Mesenchymal stem cell (in vitro differentiated cells and primary cell): Measurements from ENCODE around the gene FBXL15.

Source experiments
- DNase-seq: peaks from one replicate; pipeline ENCODE4 v3.0.0-alpha.2; 2013
- H2AFZ ChIP-seq: one replicate; pipeline ENCODE4 v1.6.1; 2013; ENCODE audit warnings: low read depth, mild to moderate bottlenecking, control low read depth, inconsistent platforms, low read length, moderate library complexity
- H2AK5ac ChIP-seq: 2 replicates; pipeline ENCODE4 v1.6.1; 2013; ENCODE audit warnings: low read length, moderate library complexity, mild to moderate bottlenecking, inconsistent platforms; ENCODE audit not compliant: severe bottlenecking
- H2BK120ac ChIP-seq: one replicate; pipeline ENCODE4 v1.6.1; 2013; ENCODE audit warnings: low read depth, mild to moderate bottlenecking, inconsistent platforms, low read length, moderate library complexity
- H2BK12ac ChIP-seq, 2 experiments: one replicate each; pipeline ENCODE4 v1.6.1; 2013; ENCODE audit warnings: inconsistent platforms in 2 of 2, low read length in 2 of 2, mild to moderate bottlenecking in 2 of 2, moderate library complexity in 2 of 2, control low read depth in 1 of 2
- H2BK15ac ChIP-seq: one replicate; pipeline ENCODE4 v1.6.1; 2013; ENCODE audit warnings: mild to moderate bottlenecking, low read depth, inconsistent platforms; ENCODE audit not compliant: poor library complexity, severe bottlenecking
- H2BK5ac ChIP-seq: 2 replicates; pipeline ENCODE4 v1.6.1; 2013; ENCODE audit warnings: low read depth, mild to moderate bottlenecking, low read length, control low read depth, inconsistent platforms; ENCODE audit not compliant: poor library complexity, severe bottlenecking
- H3K14ac ChIP-seq, 2 experiments: one replicate each; pipeline ENCODE4 v1.6.1; 2013; ENCODE audit warnings: inconsistent platforms in 2 of 2, low read length in 2 of 2, control low read depth in 1 of 2, mild to moderate bottlenecking in 1 of 2, moderate library complexity in 1 of 2
- H3K18ac ChIP-seq, 2 experiments: one replicate each; pipeline ENCODE4 v1.6.1; 2013; ENCODE audit warnings: inconsistent platforms in 2 of 2, low read length in 2 of 2, control low read depth in 1 of 2, low read depth in 1 of 2, mild to moderate bottlenecking in 1 of 2
- H3K23ac ChIP-seq, 2 experiments: one replicate each; pipeline ENCODE4 v1.6.1; 2013; ENCODE audit warnings: inconsistent platforms in 2 of 2, low read length in 2 of 2, mild to moderate bottlenecking in 2 of 2, moderate library complexity in 2 of 2, control low read depth in 1 of 2
- H3K27ac ChIP-seq: 2 replicates; pipeline ENCODE4 v1.5.1; 2013; ENCODE audit warnings: mild to moderate bottlenecking, moderate library complexity, low read length, control low read depth, inconsistent platforms; ENCODE audit not compliant: poor library complexity, severe bottlenecking
- H3K27me3 ChIP-seq, 2 experiments: 2 replicates each; pipeline versions ENCODE4 v1.6.1 to v1.7.0; 2013; ENCODE audit warnings: low read length in 2 of 2, mild to moderate bottlenecking in 2 of 2, moderate library complexity in 2 of 2, control low read depth in 1 of 2, inconsistent platforms in 1 of 2; ENCODE audit not compliant: control insufficient read depth in 1 of 2, insufficient read depth in 1 of 2
- H3K36me3 ChIP-seq, 2 experiments: 2 replicates each; pipeline versions ENCODE4 v1.6.1 to v1.7.0; 2013; ENCODE audit warnings: low read length in 2 of 2, control low read depth in 1 of 2, inconsistent platforms in 1 of 2, low read depth in 1 of 2, mild to moderate bottlenecking in 1 of 2; ENCODE audit not compliant: insufficient read depth in 2 of 2, control insufficient read depth in 1 of 2
- H3K4ac ChIP-seq, 2 experiments: one replicate each; pipeline ENCODE4 v1.6.1; 2013; ENCODE audit warnings: inconsistent platforms in 2 of 2, low read length in 2 of 2, mild to moderate bottlenecking in 2 of 2, moderate library complexity in 2 of 2, control low read depth in 1 of 2, low read depth in 1 of 2
- H3K4me1 ChIP-seq: 2 replicates; pipeline ENCODE4 v1.6.1; 2013; ENCODE audit warnings: low read depth, low read length, control low read depth; ENCODE audit not compliant: control insufficient read depth, insufficient read depth
- H3K4me2 ChIP-seq: 2 replicates; pipeline ENCODE4 v1.6.1; 2013; ENCODE audit warnings: low read length, mild to moderate bottlenecking, inconsistent platforms; ENCODE audit not compliant: poor library complexity, severe bottlenecking
- H3K4me3 ChIP-seq, 2 experiments: 2 replicates each; pipeline versions ENCODE4 v1.5.1 to v1.7.0; 2013; ENCODE audit warnings: low read length in 2 of 2, mild to moderate bottlenecking in 2 of 2, control low read depth in 1 of 2, low read depth in 1 of 2; ENCODE audit not compliant: insufficient read depth in 1 of 2
- H3K79me1 ChIP-seq: replicated peaks from 2 replicates; pipeline ENCODE4 v1.6.1; 2013; ENCODE audit warnings: mild to moderate bottlenecking, control low read depth, low read length, inconsistent platforms; ENCODE audit not compliant: poor library complexity, severe bottlenecking
- H3K9ac ChIP-seq: 2 replicates; pipeline ENCODE4 v1.7.0; 2013; ENCODE audit warnings: mild to moderate bottlenecking, low read length, moderate library complexity
- H3K9me3 ChIP-seq: 2 replicates; pipeline ENCODE4 v1.7.0; 2013; ENCODE audit warnings: mild to moderate bottlenecking, low read length; ENCODE audit not compliant: control insufficient read depth
- H4K8ac ChIP-seq: one replicate; pipeline ENCODE4 v1.6.1; 2013; ENCODE audit warnings: inconsistent platforms, mild to moderate bottlenecking, low read length, moderate library complexity
- H4K91ac ChIP-seq: one replicate; pipeline ENCODE4 v1.6.1; 2013; ENCODE audit warnings: mild to moderate bottlenecking, low read length, inconsistent platforms
- WGBS: methylation state at CpG from one replicate; pipeline ENCODE4 v1.1.7; 2013; ENCODE audit warnings: mixed read lengths; 5-methylcytosine and 5-hydroxymethylcytosine counted together

The FBXL15 gene

GRCh38 chr10:102419269-102420180, 1.1 kb upstream of the FBXL15 start:
- H3K9me3 ChIP-seq: no peaks in the 10 kb centered on the region
- no peak overlapping the region for H2AFZ ChIP-seq
- no peak overlapping the region for H2BK120ac ChIP-seq
- H3K4me3 ChIP-seq: peak overlapping the region; percentile 47 to 94
- no peak overlapping the region for H2AK5ac ChIP-seq
- peaks cover 33% of the 10 kb centered on the region for H3K4me1 ChIP-seq
- H3K23ac ChIP-seq: no peak overlapping the region
- H2BK15ac ChIP-seq: no peak overlapping the region
- peak overlapping the region; percentile 96 for H3K4me2 ChIP-seq
- H3K27ac ChIP-seq: no peak overlapping the region
- H3K4ac ChIP-seq: no peak overlapping the region
- 3% methylated on average over 32 of the region's 54 CpGs for WGBS
- peaks cover 41 to 45% of the 10 kb centered on the region in 2 experiments for H3K27me3 ChIP-seq
- no peak overlapping the region for H3K18ac ChIP-seq
- no peak overlapping the region for H2BK12ac ChIP-seq
- no peak overlapping the region for H3K9ac ChIP-seq
- no peak overlapping the region for H4K8ac ChIP-seq
- no peak overlapping the region for H2BK5ac ChIP-seq
- no peak overlapping the region for H4K91ac ChIP-seq
- peak; percentile 29 for DNase-seq
- peaks cover 17 to 24% of the 10 kb centered on the region in 2 experiments for H3K36me3 ChIP-seq
- H3K14ac ChIP-seq: no peak overlapping the region
- peaks cover 14% of the 10 kb centered on the region for H3K79me1 ChIP-seq

- H4K91ac ChIP-seq: no peak overlapping the region
These were observed 389 bp upstream of the FBXL15 start for GRCh38 chr10:102420181-102420713.

GRCh38 chr10:102421507-102421756, 796 bp downstream of the FBXL15 start:
- peak overlapping the region; percentile 80 to 83 for H3K4ac ChIP-seq
- no peak overlapping the region for H2BK120ac ChIP-seq
- H2AFZ ChIP-seq: peak overlapping the region; percentile 85
- H4K91ac ChIP-seq: peak overlapping the region; percentile 64
- no peaks in the 10 kb centered on the region for H3K9me3 ChIP-seq
- H3K23ac ChIP-seq: peak overlapping the region; percentile 26 to 70
- peaks cover 25% of the 10 kb centered on the region for H3K79me1 ChIP-seq
- H4K8ac ChIP-seq: peak overlapping the region; percentile 94
- H2BK12ac ChIP-seq: peak overlapping the region in 1 of 2 experiments; percentile 31
- H3K9ac ChIP-seq: peak overlapping the region; percentile 73
- H3K27me3 ChIP-seq: peaks cover 25 to 26% of the 10 kb centered on the region in 2 experiments
- peak overlapping the region; percentile 63 to 83 for H3K18ac ChIP-seq
- WGBS: 0% methylated on average over 14 of the region's 14 CpGs
- H3K4me2 ChIP-seq: peak overlapping the region; percentile 98
- H3K4me3 ChIP-seq: peak overlapping the region; percentile 85 to 94
- H3K14ac ChIP-seq: peak overlapping the region in 1 of 2 experiments; percentile 31
- H2BK5ac ChIP-seq: no peak overlapping the region
- H3K36me3 ChIP-seq: peaks cover 22 to 30% of the 10 kb centered on the region in 2 experiments
- H3K4me1 ChIP-seq: peaks cover 33% of the 10 kb centered on the region
- no peak overlapping the region for H3K27ac ChIP-seq
- H2AK5ac ChIP-seq: no peak overlapping the region
- no peak for DNase-seq
- H2BK15ac ChIP-seq: no peak overlapping the region

More at GRCh38 chr10:102420181-102420713, 389 bp upstream of the FBXL15 start:
- Histone ChIP-seq H3K79me1 (peaks cover 18% of the 10 kb centered on the region), H2BK12ac (no peak overlapping the region), H2AK5ac (no peak overlapping the region), H3K4ac (no peak overlapping the region), H2BK120ac (no peak overlapping the region), H3K4me1 (peaks cover 33% of the 10 kb centered on the region), H3K4me3 (peak overlapping the region; percentile 85 to 94), H2AFZ (no peak overlapping the region), H3K9ac (peak overlapping the region; percentile 73), H3K9me3 (no peaks in the 10 kb centered on the region), H3K27me3 (peaks cover 35 to 38% of the 10 kb centered on the region in 2 experiments), H3K36me3 (peaks cover 22 to 30% of the 10 kb centered on the region in 2 experiments), H4K8ac (no peak overlapping the region), H2BK5ac (no peak overlapping the region), H2BK15ac (no peak overlapping the region), H3K18ac (no peak overlapping the region), H3K4me2 (peak overlapping the region; percentile 96), H3K23ac (no peak overlapping the region), H3K27ac (peak overlapping the region; percentile 97), H3K14ac (no peak overlapping the region)
- DNase-seq: no peak
- WGBS: 0% methylated on average over 8 of the region's 21 CpGs
